ENCODE measurements around the gene FAM76B.

The FAM76B gene

GRCh38 chr11:95727111-95727510 lies 62.5 kb downstream of the FAM76B start:
- TF ChIP-seq FOXP2 (optimal IDR thresholded peaks at IDR 0.05; ENCODE audit: borderline replicate concordance, extremely low read depth, extremely low read length, insufficient read depth), result no peak
- TF ChIP-seq REST (IDR thresholded peaks at IDR 0.05; ENCODE audit: insufficient read depth in 1 of 2, low read depth in 2 of 2, low read length in 2 of 2), result no peak
- TF ChIP-seq TAF1 (IDR thresholded peaks at IDR 0.05; ENCODE audit: borderline replicate concordance, insufficient read depth, low read length), result no peak
- TF ChIP-seq SIN3A (IDR thresholded peaks at IDR 0.05; ENCODE audit: borderline replicate concordance, insufficient read depth, low read length), result no peak
- no peak for TF ChIP-seq POLR2AphosphoS5 (IDR thresholded peaks at IDR 0.05; ENCODE audit: low read depth, low read length)

- no peak for TF ChIP-seq REST (IDR thresholded peaks at IDR 0.05; ENCODE audit: insufficient read depth in 1 of 2, low read depth in 2 of 2, low read length in 2 of 2)
- no peak for TF ChIP-seq FOXP2 (optimal IDR thresholded peaks at IDR 0.05; ENCODE audit: borderline replicate concordance, extremely low read depth, extremely low read length, insufficient read depth)
These were observed 64.4 kb downstream of the FAM76B start for GRCh38 chr11:95725196-95725595.

GRCh38 chr11:95723361-95723942 lies 66.1 kb downstream of the FAM76B start:
- TF ChIP-seq REST (IDR thresholded peaks at IDR 0.05; ENCODE audit: insufficient read depth in 1 of 2, low read depth in 2 of 2, low read length in 2 of 2), result no peak
- no peak for TF ChIP-seq SIN3A (IDR thresholded peaks at IDR 0.05; ENCODE audit: borderline replicate concordance, insufficient read depth, low read length)
- TF ChIP-seq FOXP2 (optimal IDR thresholded peaks at IDR 0.05; ENCODE audit: borderline replicate concordance, extremely low read depth, extremely low read length, insufficient read depth), result no peak
- TF ChIP-seq POLR2AphosphoS5 (IDR thresholded peaks at IDR 0.05; ENCODE audit: low read depth, low read length), result no peak
- TF ChIP-seq TAF1 (IDR thresholded peaks at IDR 0.05; ENCODE audit: borderline replicate concordance, insufficient read depth, low read length), result no peak

- TF ChIP-seq FOXP2 (optimal IDR thresholded peaks at IDR 0.05; ENCODE audit: borderline replicate concordance, extremely low read depth, extremely low read length, insufficient read depth), result no peak
- no peak for TF ChIP-seq SIN3A (IDR thresholded peaks at IDR 0.05; ENCODE audit: borderline replicate concordance, insufficient read depth, low read length)
- no peak for TF ChIP-seq TAF1 (IDR thresholded peaks at IDR 0.05; ENCODE audit: borderline replicate concordance, insufficient read depth, low read length)
- TF ChIP-seq REST (IDR thresholded peaks at IDR 0.05; ENCODE audit: insufficient read depth in 1 of 2, low read depth in 2 of 2, low read length in 2 of 2), result no peak
- TF ChIP-seq POLR2AphosphoS5 (IDR thresholded peaks at IDR 0.05; ENCODE audit: low read depth, low read length), result no peak
These were observed 69.4 kb downstream of the FAM76B start for GRCh38 chr11:95720195-95720594.

All from PFSK-1 (cell line).